ENCODE data around the gene TEX47.

The TEX47 gene

DNA sequence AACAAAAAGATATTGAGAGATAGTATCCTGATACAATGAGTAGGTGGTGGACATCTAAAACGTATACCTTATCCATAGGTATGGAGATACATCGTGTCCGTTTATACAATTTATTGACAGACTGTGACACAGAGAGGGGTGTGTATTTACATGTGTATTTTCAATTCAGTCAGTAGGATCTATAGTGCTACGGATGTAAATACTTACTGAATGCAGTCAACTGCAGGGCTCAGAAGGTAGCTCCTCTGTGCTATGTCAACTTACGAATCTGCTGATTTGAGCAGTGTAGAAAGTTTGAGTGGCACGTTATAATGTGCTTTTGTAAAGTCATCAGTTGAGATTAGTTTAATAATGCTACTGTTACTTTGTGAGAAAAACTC lies 35.4 kb downstream of the TEX47 start:
- Mint-ChIP-seq H3K4me1 (peaks cover 4% of the 10 kb centered on the region), H3K27ac (no peak overlapping the region)

DNA sequence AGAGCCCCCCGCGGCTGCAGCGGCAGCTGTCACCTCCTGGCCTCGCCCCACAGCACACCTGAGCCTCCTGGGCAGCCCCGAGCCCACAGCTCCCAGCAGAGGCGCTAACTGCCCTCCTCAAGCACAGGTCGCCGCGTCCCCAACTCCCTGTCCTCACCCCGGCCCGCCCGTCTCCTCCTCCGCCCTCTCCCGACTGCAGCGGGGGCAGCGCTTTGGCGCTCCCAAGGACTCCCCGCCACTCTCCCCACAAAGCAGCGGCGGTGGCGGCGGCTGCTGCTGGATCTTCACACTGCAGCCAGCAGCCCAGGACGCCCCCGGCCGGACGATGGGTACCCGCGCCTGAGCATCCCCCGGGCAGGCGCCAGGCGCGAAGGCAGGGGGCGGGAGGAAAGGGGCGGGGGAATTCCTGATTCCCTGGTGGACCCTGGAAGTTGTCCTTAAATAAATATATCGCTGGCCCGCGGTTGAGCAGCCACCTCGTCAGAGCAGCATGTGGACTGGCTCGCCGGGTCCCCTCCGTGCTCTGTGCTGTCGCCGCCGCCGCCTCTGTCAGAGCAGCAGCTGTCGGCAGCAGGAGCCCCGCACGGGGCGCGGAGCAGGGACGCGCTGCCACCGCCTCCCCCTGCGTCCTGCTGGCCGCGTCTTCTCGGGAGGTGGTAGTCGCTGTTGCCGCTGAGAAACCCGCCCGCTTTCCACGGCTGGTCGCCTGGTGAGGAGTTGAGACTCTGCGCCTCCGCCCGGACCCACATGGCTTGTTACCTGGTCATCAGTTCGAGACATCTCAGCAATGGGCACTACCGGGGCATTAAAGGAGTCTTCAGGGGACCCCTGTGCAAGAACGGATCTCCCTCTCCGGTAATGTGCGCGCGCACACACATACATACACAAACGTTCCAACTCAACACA lies 36.1 kb downstream of the TEX47 start, which contains the start of gene ZNF804B:
ZNF804B (plus strand) TSS at position 471 of the 906 bp plus-strand sequence; CDS start at position 748, 277 bp downstream.
- no peak within 1 kb of the TSS for H3K27ac Mint-ChIP-seq
- peaks cover 4% of the 10 kb centered on the region for H3K4me1 Mint-ChIP-seq
- H3K9me3 Mint-ChIP-seq: no peaks in the 10 kb centered on the region
- H3K36me3 Mint-ChIP-seq: no peaks in the 10 kb centered on the region
- H3K27me3 Mint-ChIP-seq: peaks cover 31% of the 10 kb centered on the region
- H3K4me3 Mint-ChIP-seq: no peak within 1 kb of the TSS

More for the DNA sequence above, 35.4 kb downstream of the TEX47 start:
- Mint-ChIP-seq H3K9me3 (no peaks in the 10 kb centered on the region), H3K4me3 (no peak overlapping the region), H3K36me3 (no peaks in the 10 kb centered on the region), H3K27me3 (peaks cover 31% of the 10 kb centered on the region)

DNA sequence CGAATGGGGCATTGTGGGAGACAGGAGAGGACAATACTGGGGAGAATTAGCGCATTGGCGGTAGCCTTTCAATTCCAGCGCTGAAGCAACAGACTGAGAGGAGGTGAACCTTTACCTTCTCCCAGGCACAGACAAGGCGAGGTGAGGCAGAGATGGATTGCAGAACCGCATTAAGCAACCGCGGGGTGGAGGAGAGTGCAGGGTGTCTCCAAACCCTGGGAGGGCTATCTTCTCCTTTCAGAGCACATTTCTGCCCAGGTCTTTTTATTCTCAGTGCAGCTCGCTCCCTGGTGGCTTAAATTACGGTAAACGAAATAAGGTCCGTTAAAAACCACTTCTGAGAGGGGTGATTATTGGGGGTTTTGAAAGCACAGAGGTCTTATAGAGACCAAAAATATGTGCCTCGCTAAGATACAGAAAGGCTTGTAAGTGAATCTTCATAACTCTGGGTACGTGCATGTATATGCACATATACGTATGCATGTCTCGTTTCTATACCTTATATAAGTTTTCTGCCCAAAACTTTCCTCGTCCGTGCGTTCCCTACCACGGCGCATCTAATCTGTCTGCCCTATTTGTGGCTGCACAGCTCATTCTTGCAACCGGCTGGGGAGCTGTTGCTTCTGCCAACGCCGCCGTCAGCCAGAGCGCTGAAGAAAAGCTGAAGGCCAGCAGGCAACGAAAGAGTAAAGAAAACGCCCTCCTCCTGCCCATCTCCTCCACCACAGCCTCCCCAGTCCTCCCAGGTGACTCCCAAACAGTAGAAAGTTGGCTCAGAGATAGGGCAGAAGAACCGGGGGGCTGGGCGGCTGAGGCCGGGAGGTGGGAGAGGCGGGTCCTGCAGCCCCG lies 36.9 kb downstream of the TEX47 start:
- Mint-ChIP-seq H3K4me1 (peaks cover 4% of the 10 kb centered on the region), H3K27me3 (peaks cover 31% of the 10 kb centered on the region), H3K4me3 (no peak overlapping the region), H3K36me3 (no peaks in the 10 kb centered on the region), H3K27ac (no peak overlapping the region), H3K9me3 (no peaks in the 10 kb centered on the region)

DNA sequence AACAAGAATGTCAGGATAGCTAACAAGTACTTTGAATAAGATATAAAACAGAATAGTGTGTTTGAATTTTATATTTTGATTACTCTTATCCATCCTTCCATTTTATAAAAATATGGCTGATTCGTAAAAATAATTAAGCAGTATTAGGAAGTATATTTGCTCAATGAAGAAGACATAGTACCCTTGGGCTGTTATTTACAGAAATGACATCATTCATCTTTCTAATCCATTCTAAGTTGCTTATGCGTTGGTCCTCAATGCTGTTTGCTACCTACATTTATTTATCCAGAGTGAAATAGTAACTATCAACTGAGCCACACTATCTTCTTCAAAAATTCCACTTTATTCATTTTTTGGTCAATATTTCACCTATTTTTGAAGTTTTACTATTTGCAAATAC lies 38.2 kb downstream of the TEX47 start:
- peaks cover 4% of the 10 kb centered on the region for H3K4me1 Mint-ChIP-seq
- H3K27me3 Mint-ChIP-seq: peaks cover 31% of the 10 kb centered on the region
- no peaks in the 10 kb centered on the region for H3K36me3 Mint-ChIP-seq
- H3K4me3 Mint-ChIP-seq: no peak overlapping the region
- no peak overlapping the region for H3K27ac Mint-ChIP-seq
- no peaks in the 10 kb centered on the region for H3K9me3 Mint-ChIP-seq

DNA sequence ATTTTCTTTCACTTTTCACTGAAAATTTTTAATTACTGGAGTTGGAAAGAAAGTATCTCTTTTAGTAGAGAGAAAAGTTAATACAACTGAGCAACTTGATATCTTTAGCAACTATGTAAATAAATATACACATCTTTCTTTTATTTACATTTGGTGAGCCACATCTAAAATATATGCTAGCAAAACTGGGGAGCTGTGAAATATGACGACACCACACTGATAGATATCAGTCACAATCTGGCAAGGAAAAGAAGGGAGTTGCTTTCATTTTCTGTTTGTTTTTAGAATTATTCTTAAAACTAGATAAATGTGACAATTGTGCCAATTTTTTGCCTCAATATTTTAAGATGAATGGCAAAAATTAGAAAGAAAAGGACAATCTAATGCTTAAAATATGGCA lies 38.7 kb downstream of the TEX47 start:
- no peak overlapping the region for H3K27ac Mint-ChIP-seq
- no peaks in the 10 kb centered on the region for H3K9me3 Mint-ChIP-seq
- peaks cover 4% of the 10 kb centered on the region for H3K4me1 Mint-ChIP-seq
- peaks cover 27% of the 10 kb centered on the region for H3K27me3 Mint-ChIP-seq
- H3K4me3 Mint-ChIP-seq: no peak overlapping the region
- H3K36me3 Mint-ChIP-seq: no peaks in the 10 kb centered on the region

DNA sequence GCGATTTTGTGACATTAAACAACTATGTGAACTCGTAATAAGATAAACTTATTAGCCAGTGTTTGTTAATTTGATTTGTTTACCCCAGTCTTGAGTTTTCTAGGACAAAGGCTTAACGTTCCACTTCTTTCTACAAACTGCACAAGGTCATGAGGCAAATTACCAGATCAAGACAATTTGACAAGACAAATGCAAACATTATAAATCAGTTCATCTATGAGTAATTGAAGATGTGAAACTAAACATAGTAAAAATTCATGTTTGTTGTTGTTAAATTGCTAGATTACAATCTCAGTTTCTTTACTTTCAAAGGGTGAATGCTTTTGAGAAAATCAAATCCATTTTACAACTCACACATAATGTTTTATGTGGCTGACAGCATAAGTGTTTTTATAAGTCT lies 49.4 kb downstream of the TEX47 start:
- H3K9me3 Mint-ChIP-seq: no peaks in the 10 kb centered on the region
- no peaks in the 10 kb centered on the region for H3K36me3 Mint-ChIP-seq
- H3K4me3 Mint-ChIP-seq: no peak overlapping the region
- no peaks in the 10 kb centered on the region for H3K27me3 Mint-ChIP-seq
- no peaks in the 10 kb centered on the region for H3K4me1 Mint-ChIP-seq
- no peak overlapping the region for H3K27ac Mint-ChIP-seq

Measured in activated naive CD4-positive, alpha-beta T cell treated with anti-CD3 and anti-CD28 coated beads, Interleukin-2, amount 50 U/mL, for 24 hours (primary cell).